Measurements from ENCODE around the gene ZNF837. TPM values are rescaled to one million over a fixed set of nuclear protein-coding genes. Genes with fewer than 3 reads are reported as not detected.
"Not testable (repeated sequence)": the region's sequence is repeated elsewhere in the genome, so short reads cannot be mapped to it uniquely, and the experiment has no call there.

Gene ZNF837
- total and polyA plus RNA-seq, 12 donors, result 0.11 to 0.90 (median 0.41) TPM

DNA sequence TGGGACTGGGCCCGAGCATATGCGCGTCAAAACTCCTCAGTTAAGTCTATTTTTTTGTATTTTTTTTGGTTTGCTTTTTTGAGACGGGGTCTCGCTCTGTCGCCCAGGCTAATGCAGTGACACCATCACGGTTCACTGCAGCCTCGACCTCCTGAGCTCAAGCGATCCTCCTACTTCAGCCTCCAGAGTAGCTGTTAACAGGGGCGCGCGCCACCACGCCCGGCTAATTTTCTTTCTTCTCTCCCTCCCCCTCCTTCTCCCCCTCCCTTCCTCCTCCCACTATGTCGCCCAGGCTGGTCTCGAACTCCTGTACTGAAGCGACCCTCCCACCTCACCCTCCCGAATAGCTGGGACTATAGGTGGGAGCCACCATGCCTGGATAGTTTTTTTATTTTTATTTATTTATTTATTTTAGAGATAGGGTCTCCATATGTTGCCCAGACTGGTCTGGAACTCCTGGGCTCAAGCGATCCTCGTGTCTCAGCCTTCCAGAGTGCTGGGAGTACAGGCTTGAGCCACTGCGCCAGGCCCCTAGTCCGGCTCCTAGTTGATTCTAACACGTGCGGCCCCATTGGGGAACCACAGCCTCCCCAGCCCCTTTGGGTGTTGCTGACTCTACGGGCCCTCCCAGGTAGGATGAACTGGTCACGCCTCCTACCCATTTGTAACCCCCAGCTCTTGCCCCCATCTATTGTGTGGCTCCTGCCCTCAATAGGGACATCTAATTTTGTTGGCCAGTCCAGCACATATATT, 806 bp upstream of the ZNF837 start:
- no peak for DNase-seq
- H3K36me3 ChIP-seq, result no peaks in the 10 kb centered on the region
- intact Hi-C loops (cut with DNase I), result loop anchor here in 1 of 10 donors (2.0 kb wide), 1 partner anchor 19 kb away; the partner anchor contains the start of gene ZNF497
- peaks cover 17 to 44% (median 31%) of the 10 kb centered on the region in 9 donors for H3K4me1 ChIP-seq
- H3K4me3 ChIP-seq, result peak overlapping the region; percentile 36 to 96 (median 79)
- H3K27me3 ChIP-seq, result no peaks in the 10 kb centered on the region
- no peaks in the 10 kb centered on the region for H3K9me3 ChIP-seq
- peak overlapping the region in 9 of 10 donors; percentile 47 to 98 (median 95) for H3K27ac ChIP-seq
- no peak for ATAC-seq
- WGBS, 2 donors, result 32% methylated on average over 26 of the region's 26 CpGs
- TF ChIP-seq, protein P1, sequence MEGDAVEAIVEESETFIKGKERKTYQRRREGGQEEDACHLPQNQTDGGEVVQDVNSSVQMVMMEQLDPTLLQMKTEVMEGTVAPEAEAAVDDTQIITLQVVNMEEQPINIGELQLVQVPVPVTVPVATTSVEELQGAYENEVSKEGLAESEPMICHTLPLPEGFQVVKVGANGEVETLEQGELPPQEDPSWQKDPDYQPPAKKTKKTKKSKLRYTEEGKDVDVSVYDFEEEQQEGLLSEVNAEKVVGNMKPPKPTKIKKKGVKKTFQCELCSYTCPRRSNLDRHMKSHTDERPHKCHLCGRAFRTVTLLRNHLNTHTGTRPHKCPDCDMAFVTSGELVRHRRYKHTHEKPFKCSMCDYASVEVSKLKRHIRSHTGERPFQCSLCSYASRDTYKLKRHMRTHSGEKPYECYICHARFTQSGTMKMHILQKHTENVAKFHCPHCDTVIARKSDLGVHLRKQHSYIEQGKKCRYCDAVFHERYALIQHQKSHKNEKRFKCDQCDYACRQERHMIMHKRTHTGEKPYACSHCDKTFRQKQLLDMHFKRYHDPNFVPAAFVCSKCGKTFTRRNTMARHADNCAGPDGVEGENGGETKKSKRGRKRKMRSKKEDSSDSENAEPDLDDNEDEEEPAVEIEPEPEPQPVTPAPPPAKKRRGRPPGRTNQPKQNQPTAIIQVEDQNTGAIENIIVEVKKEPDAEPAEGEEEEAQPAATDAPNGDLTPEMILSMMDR (IDR thresholded peaks at IDR 0.05), result no peak

DNA sequence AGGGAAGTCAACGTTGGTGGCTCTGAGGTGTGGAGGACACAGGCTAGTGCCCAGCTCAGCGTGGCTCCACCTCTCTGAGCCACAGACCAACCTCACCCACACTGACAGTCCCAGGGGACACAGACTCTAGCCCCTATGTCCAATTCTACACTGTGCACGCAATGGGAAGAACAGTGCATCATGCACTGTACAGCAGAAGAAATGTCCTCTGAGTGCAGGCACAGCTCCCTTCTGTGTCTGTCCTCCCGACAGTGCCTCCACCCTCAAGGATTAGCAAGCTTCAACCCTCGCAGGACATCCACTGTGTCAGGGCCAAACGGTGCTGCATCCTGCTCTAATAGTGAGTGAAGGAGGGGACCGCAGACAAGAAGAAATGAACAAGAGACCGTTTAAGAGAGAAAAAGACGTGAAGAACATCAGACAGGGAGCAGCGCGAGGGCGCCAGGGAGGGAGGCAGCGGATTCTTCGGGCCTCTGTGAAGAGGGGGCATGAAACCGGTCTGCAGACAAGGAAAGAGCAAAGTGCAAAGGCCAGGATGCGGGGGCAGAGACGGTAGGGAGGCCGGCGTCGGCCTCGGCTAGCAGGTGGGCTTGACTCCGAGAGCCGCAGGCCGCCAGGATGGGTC, 681 bp downstream of the ZNF837 start:
- DNase-seq, result no peak
- 6 to 7% methylated on average over 24 of the region's 24 CpGs for WGBS, 2 donors
- Histone ChIP-seq H3K4me3 (peak overlapping the region; percentile 53 to 96 (median 79)), H3K4me1 (peaks cover 11 to 31% (median 20%) of the 10 kb centered on the region in 9 donors), H3K27ac (peak overlapping the region; percentile 74 to 98 (median 95)), H3K9me3 (no peaks in the 10 kb centered on the region), H3K36me3 (no peaks in the 10 kb centered on the region), H3K27me3 (no peaks in the 10 kb centered on the region)
- peak in 3 of 8 donors; percentile 0 to 2 (median 0) for ATAC-seq
- intact Hi-C loops (cut with DNase I), result loop anchor here in 1 of 10 donors (2.0 kb wide), 1 partner anchor 17 kb away; the partner anchor contains the start of gene ZNF497
- TF ChIP-seq, protein P1 (IDR thresholded peaks at IDR 0.05), result no peak

DNA sequence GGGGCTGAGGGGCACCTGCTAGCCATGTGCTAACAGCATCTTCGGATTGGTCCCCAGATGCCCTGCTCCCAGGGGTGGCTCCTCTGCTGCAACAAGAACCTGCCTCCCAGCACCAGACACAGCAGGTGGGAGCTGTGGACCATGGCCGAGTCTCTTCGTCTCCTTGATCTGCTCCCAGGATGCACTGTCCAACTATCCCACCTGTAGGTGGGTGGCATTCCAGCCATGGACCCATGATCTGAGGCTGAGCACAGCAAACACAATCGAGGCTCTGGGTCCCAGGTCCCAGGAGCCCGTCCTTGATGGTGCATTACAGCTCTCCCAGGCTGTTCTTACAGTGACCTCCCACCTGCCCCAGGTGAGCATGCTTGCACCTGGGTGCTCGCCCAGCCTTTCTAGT, 1.6 kb downstream of the ZNF837 start:
- TF ChIP-seq, protein P1 (IDR thresholded peaks at IDR 0.05), result no peak
- Histone ChIP-seq H3K27me3 (no peaks in the 10 kb centered on the region), H3K27ac (peak overlapping the region in 1 of 10 donors; percentile 87), H3K36me3 (no peaks in the 10 kb centered on the region), H3K9me3 (no peaks in the 10 kb centered on the region), H3K4me3 (peak overlapping the region in 1 of 10 donors; percentile 81), H3K4me1 (peaks cover 11 to 28% (median 20%) of the 10 kb centered on the region in 9 donors)
- ATAC-seq (no peak), DNase-seq (no peak)
- 92 to 93% methylated on average over 6 of the region's 6 CpGs for WGBS, 2 donors
- intact Hi-C loops (cut with DNase I), result no loop called here

DNA sequence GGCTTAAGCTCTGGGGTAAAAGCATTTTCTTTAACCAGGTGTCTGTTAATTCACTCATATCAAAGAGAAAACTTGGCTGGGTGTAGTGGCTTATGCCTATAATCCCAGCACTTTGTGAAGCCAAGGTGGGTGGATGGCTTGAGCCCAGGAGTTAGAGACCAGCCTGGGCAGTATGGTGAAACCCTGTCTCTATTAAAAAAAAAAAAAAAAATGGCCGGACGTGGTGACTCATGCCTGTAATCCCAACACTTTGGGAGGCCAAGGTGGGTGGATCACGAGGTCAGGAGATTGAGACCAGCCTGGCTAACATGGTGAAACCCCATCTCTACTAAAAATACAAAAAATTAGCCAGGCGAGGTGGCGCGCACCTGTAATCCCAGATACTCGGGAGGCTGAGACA, 4.1 kb downstream of the ZNF837 start:
- H3K36me3 ChIP-seq; intact Hi-C loops (cut with DNase I); H3K27ac ChIP-seq; H3K27me3 ChIP-seq; H3K4me3 ChIP-seq; H3K9me3 ChIP-seq; ATAC-seq; DNase-seq: not testable (repeated sequence)
- H3K4me1 ChIP-seq, result peaks cover 9 to 32% (median 18%) of the 10 kb centered on the region in 9 donors
- WGBS, 2 donors, result 88% methylated on average over 6 to 7 of the region's 7 CpGs
